ENCODE measurements around the gene TPSD1. TPM values are rescaled to one million over a fixed set of nuclear protein-coding genes. Genes with fewer than 3 reads are reported as not detected.
A peak's percentile ranks its signal among the peaks of the same experiment; 100 is the strongest.
"Not testable (repeated sequence)": the region's sequence is repeated elsewhere in the genome, so short reads cannot be mapped to it uniquely, and the experiment has no call there.

Gene TPSD1
- total RNA-seq, result not detected
- not detected for polyA plus RNA-seq

- not testable (repeated sequence) for H3K36me3 ChIP-seq (ENCODE audit: control insufficient read depth, insufficient read depth, low read length); H3K4me1 Mint-ChIP-seq; H3K9me3 ChIP-seq (ENCODE audit: control insufficient read depth in 2 of 2, low read length in 2 of 2); H3K4me3 Mint-ChIP-seq; H3K4me3 ChIP-seq (ENCODE audit: low read depth, low read length); H3K27ac ChIP-seq (ENCODE audit: insufficient read depth, low read length, poor library complexity, severe bottlenecking); H3K27ac Mint-ChIP-seq; H3K9me3 Mint-ChIP-seq; H3K36me3 Mint-ChIP-seq; H3K27me3 Mint-ChIP-seq; H3K27me3 ChIP-seq (ENCODE audit: control insufficient read depth, insufficient read depth, low read length); DNase-seq; H3K4me1 ChIP-seq (ENCODE audit: control insufficient read depth, insufficient read depth, low read length, poor library complexity, severe bottlenecking)
- ATAC-seq (ENCODE audit: low read depth in 2 of 2), result peak in 1 of 2 donors; percentile 11
These were observed at the start of gene TPSD1 for GRCh38 chr16:1255276-1256122. Gene TPSD1 (plus strand): TSS chr16:1256069. CDS start chr16:1256281, 212 bp downstream.

GRCh38 chr16:1206326-1206725 is 49.5 kb upstream of the TPSD1 start:
- Mint-ChIP-seq H3K9me3 (no peaks in the 10 kb centered on the region), H3K27me3 (no peaks in the 10 kb centered on the region), H3K27ac (peak overlapping the region in 1 of 3 donors; percentile 38), H3K4me3 (no peak overlapping the region), H3K36me3 (no peaks in the 10 kb centered on the region), H3K4me1 (peaks cover 0 to 4% (median 0%) of the 10 kb centered on the region in 4 donors)
- Histone ChIP-seq H3K9me3 (ENCODE audit: control insufficient read depth in 2 of 2, low read length in 2 of 2) (no peaks in the 10 kb centered on the region), H3K4me3 (ENCODE audit: low read depth, low read length) (no peak overlapping the region), H3K27me3 (ENCODE audit: control insufficient read depth, insufficient read depth, low read length) (no peaks in the 10 kb centered on the region), H3K27ac (ENCODE audit: insufficient read depth, low read length, poor library complexity, severe bottlenecking) (no peak overlapping the region), H3K36me3 (ENCODE audit: control insufficient read depth, insufficient read depth, low read length) (no peaks in the 10 kb centered on the region), H3K4me1 (ENCODE audit: control insufficient read depth, insufficient read depth, low read length, poor library complexity, severe bottlenecking) (no peaks in the 10 kb centered on the region)
- ATAC-seq (ENCODE audit: low read depth in 2 of 2) (no peak), DNase-seq (no peak)

DNA sequence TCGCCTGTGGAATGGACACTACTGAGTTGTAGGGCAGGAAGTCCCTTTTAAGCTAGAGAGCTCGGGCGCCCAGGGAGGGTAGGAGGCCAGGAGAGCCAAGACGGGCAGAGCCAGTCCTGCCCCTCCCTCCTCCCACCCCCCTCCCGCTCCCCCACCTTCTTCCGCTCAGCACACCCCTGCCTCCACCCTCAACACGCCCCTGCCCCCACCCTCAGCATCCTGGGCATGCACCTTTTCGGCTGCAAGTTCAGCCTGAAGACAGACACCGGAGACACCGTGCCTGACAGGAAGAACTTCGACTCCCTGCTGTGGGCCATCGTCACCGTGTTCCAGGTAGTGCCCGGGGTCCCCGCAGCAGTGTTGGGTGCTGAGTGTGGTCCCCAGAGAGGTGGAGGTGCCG is 49.1 kb upstream of the TPSD1 start:
- Mint-ChIP-seq H3K27me3 (no peaks in the 10 kb centered on the region), H3K36me3 (no peaks in the 10 kb centered on the region), H3K4me1 (peaks cover 0 to 4% (median 0%) of the 10 kb centered on the region in 4 donors), H3K27ac (no peak overlapping the region), H3K4me3 (peak overlapping the region in 1 of 4 donors; percentile 50), H3K9me3 (no peaks in the 10 kb centered on the region)
- Histone ChIP-seq H3K27ac (ENCODE audit: insufficient read depth, low read length, poor library complexity, severe bottlenecking) (no peak overlapping the region), H3K36me3 (ENCODE audit: control insufficient read depth, insufficient read depth, low read length) (no peaks in the 10 kb centered on the region), H3K9me3 (ENCODE audit: control insufficient read depth in 2 of 2, low read length in 2 of 2) (no peaks in the 10 kb centered on the region), H3K27me3 (ENCODE audit: control insufficient read depth, insufficient read depth, low read length) (no peaks in the 10 kb centered on the region), H3K4me3 (ENCODE audit: low read depth, low read length) (no peak overlapping the region), H3K4me1 (ENCODE audit: control insufficient read depth, insufficient read depth, low read length, poor library complexity, severe bottlenecking) (no peaks in the 10 kb centered on the region)
- DNase-seq (peak in 1 of 3 donors; percentile 54), ATAC-seq (ENCODE audit: low read depth in 2 of 2) (peak in 1 of 2 donors; percentile 35)

DNA sequence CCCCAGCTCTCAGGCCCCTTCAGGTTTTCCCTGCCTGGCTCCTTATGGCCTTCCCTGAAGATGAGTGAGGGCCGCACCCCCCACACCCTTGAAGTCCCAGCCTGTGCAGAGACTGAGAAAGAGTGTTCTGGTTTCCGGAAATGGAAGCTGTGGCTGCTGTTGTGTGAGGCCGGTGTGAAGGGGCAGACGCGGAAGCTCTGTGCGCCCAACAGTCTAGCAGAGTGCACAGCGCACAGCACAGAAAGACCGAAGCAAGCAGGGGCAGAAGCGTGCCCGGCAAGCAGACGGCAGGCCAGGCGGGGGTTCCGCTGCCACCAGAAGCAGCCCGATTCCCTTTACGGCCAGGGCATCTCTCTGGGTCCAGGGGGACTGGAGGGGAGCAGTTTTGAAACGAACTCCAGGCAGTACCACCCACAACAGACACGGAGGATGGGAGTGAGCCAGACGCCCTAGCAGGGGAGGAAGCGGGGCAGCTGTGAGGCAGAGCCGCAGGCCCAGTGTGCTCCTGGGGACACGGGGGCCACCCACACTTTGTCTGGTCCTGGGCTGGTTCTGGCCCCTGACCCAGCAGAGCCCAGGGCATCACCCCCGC is 47.5 kb upstream of the TPSD1 start:
- Mint-ChIP-seq H3K4me1 (peaks cover 0 to 4% (median 0%) of the 10 kb centered on the region in 4 donors), H3K27ac (peak overlapping the region; percentile 23 to 67 (median 62))
- DNase-seq, result peak in 1 of 3 donors; percentile 48

GRCh38 chr16:1209081-1209480 is 46.8 kb upstream of the TPSD1 start:
- Histone ChIP-seq H3K4me3 (ENCODE audit: low read depth, low read length) (no peak overlapping the region), H3K4me1 (ENCODE audit: control insufficient read depth, insufficient read depth, low read length, poor library complexity, severe bottlenecking) (no peaks in the 10 kb centered on the region), H3K36me3 (ENCODE audit: control insufficient read depth, insufficient read depth, low read length) (no peaks in the 10 kb centered on the region), H3K9me3 (ENCODE audit: control insufficient read depth in 2 of 2, low read length in 2 of 2) (no peaks in the 10 kb centered on the region), H3K27ac (ENCODE audit: insufficient read depth, low read length, poor library complexity, severe bottlenecking) (no peak overlapping the region), H3K27me3 (ENCODE audit: control insufficient read depth, insufficient read depth, low read length) (no peaks in the 10 kb centered on the region)
- ATAC-seq (ENCODE audit: low read depth in 2 of 2), result no peak
- no peaks in the 10 kb centered on the region for H3K27me3 Mint-ChIP-seq
- H3K4me3 Mint-ChIP-seq, result no peak overlapping the region
- DNase-seq, result no peak
- H3K27ac Mint-ChIP-seq, result no peak overlapping the region
- no peaks in the 10 kb centered on the region for H3K36me3 Mint-ChIP-seq
- no peaks in the 10 kb centered on the region for H3K9me3 Mint-ChIP-seq
- H3K4me1 Mint-ChIP-seq, result peaks cover 0 to 4% (median 0%) of the 10 kb centered on the region in 4 donors

More for the DNA sequence above, 47.5 kb upstream of the TPSD1 start:
- no peak overlapping the region for H3K4me3 ChIP-seq (ENCODE audit: low read depth, low read length)
- H3K4me1 ChIP-seq (ENCODE audit: control insufficient read depth, insufficient read depth, low read length, poor library complexity, severe bottlenecking), result no peaks in the 10 kb centered on the region
- H3K36me3 ChIP-seq (ENCODE audit: control insufficient read depth, insufficient read depth, low read length), result no peaks in the 10 kb centered on the region
- no peak overlapping the region for H3K27ac ChIP-seq (ENCODE audit: insufficient read depth, low read length, poor library complexity, severe bottlenecking)
- Mint-ChIP-seq H3K9me3 (no peaks in the 10 kb centered on the region), H3K4me3 (peak overlapping the region in 3 of 4 donors; percentile 50 to 79 (median 73)), H3K36me3 (no peaks in the 10 kb centered on the region), H3K27me3 (no peaks in the 10 kb centered on the region)
- ATAC-seq (ENCODE audit: low read depth in 2 of 2), result peak; percentile 40 to 53
- H3K27me3 ChIP-seq (ENCODE audit: control insufficient read depth, insufficient read depth, low read length), result no peaks in the 10 kb centered on the region
- H3K9me3 ChIP-seq (ENCODE audit: control insufficient read depth in 2 of 2, low read length in 2 of 2), result no peaks in the 10 kb centered on the region

DNA sequence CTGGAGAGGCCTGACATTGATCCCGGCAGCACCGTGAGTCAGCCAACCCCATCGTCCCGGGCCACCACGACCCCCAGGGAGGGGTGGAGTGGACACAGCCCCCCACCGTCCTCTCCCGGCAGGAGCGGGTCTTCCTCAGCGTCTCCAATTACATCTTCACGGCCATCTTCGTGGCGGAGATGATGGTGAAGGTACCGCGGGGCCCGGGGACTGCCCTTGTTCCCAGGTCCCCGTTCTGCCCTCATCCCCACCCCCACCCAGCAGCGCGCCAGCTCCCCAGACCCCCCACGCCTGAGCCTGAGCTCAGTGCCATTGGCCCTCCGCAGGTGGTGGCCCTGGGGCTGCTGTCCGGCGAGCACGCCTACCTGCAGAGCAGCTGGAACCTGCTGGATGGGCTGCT is 45.4 kb upstream of the TPSD1 start:
- peaks cover 0 to 1% (median 0%) of the 10 kb centered on the region in 7 donors for H3K9me3 Mint-ChIP-seq
- no peak overlapping the region for H3K4me3 Mint-ChIP-seq
- Histone ChIP-seq H3K4me3 (ENCODE audit: low read depth, low read length) (no peak overlapping the region), H3K27me3 (ENCODE audit: control insufficient read depth, insufficient read depth, low read length) (no peaks in the 10 kb centered on the region), H3K36me3 (ENCODE audit: control insufficient read depth, insufficient read depth, low read length) (no peaks in the 10 kb centered on the region), H3K4me1 (ENCODE audit: control insufficient read depth, insufficient read depth, low read length, poor library complexity, severe bottlenecking) (no peaks in the 10 kb centered on the region), H3K27ac (ENCODE audit: insufficient read depth, low read length, poor library complexity, severe bottlenecking) (no peak overlapping the region), H3K9me3 (ENCODE audit: control insufficient read depth in 2 of 2, low read length in 2 of 2) (no peaks in the 10 kb centered on the region)
- no peaks in the 10 kb centered on the region for H3K27me3 Mint-ChIP-seq
- ATAC-seq (ENCODE audit: low read depth in 2 of 2) (no peak), DNase-seq (no peak)
- no peaks in the 10 kb centered on the region for H3K36me3 Mint-ChIP-seq
- H3K4me1 Mint-ChIP-seq, result peaks cover 0 to 4% (median 0%) of the 10 kb centered on the region in 4 donors
- H3K27ac Mint-ChIP-seq, result no peak overlapping the region

GRCh38 chr16:1211451-1212268 is 44.2 kb upstream of the TPSD1 start:
- no peaks in the 10 kb centered on the region for H3K36me3 Mint-ChIP-seq
- H3K9me3 Mint-ChIP-seq, result peaks cover 0 to 1% (median 0%) of the 10 kb centered on the region in 7 donors
- H3K27ac Mint-ChIP-seq, result no peak overlapping the region
- peaks cover 0 to 4% (median 0%) of the 10 kb centered on the region in 4 donors for H3K4me1 Mint-ChIP-seq
- no peak overlapping the region for H3K27ac ChIP-seq (ENCODE audit: insufficient read depth, low read length, poor library complexity, severe bottlenecking)
- DNase-seq (no peak), ATAC-seq (ENCODE audit: low read depth in 2 of 2) (no peak)
- no peaks in the 10 kb centered on the region for H3K27me3 ChIP-seq (ENCODE audit: control insufficient read depth, insufficient read depth, low read length)
- no peaks in the 10 kb centered on the region for H3K9me3 ChIP-seq (ENCODE audit: control insufficient read depth in 2 of 2, low read length in 2 of 2)
- H3K4me3 ChIP-seq (ENCODE audit: low read depth, low read length), result no peak overlapping the region
- no peaks in the 10 kb centered on the region for H3K36me3 ChIP-seq (ENCODE audit: control insufficient read depth, insufficient read depth, low read length)
- no peaks in the 10 kb centered on the region for H3K4me1 ChIP-seq (ENCODE audit: control insufficient read depth, insufficient read depth, low read length, poor library complexity, severe bottlenecking)
- H3K4me3 Mint-ChIP-seq, result no peak overlapping the region
- H3K27me3 Mint-ChIP-seq, result no peaks in the 10 kb centered on the region
